Upper lobe of left lung (tissue), 6 donors: ENCODE results near the gene FAM149A. TPM values are rescaled to one million over a fixed set of nuclear protein-coding genes. Genes with fewer than 3 reads are reported as not detected.
A peak's percentile ranks its signal among the peaks of the same experiment; 100 is the strongest.

ENCODE experiments used
- ATAC-seq, 2 donors: fragments of 200-7000 bp; cut with Tn5 transposase; one replicate each; pipeline ENCODE4 v1.9.1; 2022; ENCODE audit warnings: mild to moderate bottlenecking in 2 of 2, moderate library complexity in 2 of 2; ENCODE audit not compliant: low FRiP score in 2 of 2
- DNase-seq, 2 donors: peaks; one replicate each; pipeline ENCODE4 v3.0.0-alpha.2; 2019 to 2020
- H3K27ac ChIP-seq, 4 donors: fragments of 200-600 bp; sonication (generic); one replicate each; pipeline ENCODE4 v1.5.1; 2016 to 2019
- H3K27me3 ChIP-seq, 4 donors: fragments of 200-600 bp; sonication (generic); one replicate each; pipeline ENCODE4 v1.5.1; 2017 to 2019
- H3K36me3 ChIP-seq, 4 donors: fragments of 200-600 bp; sonication (generic); one replicate each; pipeline ENCODE4 v1.5.1; 2016 to 2019
- H3K4me1 ChIP-seq, 4 donors: fragments of 200-600 bp; sonication (generic); one replicate each; pipeline ENCODE4 v1.5.1; 2018 to 2019
- H3K4me3 ChIP-seq, 4 donors: fragments of 200-600 bp; sonication (generic); one replicate each; pipeline ENCODE4 v1.5.1; 2017 to 2019; ENCODE audit warnings: mild to moderate bottlenecking in 2 of 4, moderate library complexity in 1 of 4
- H3K9me3 ChIP-seq, 4 donors: fragments of 200-600 bp; sonication (generic); one replicate each; pipeline ENCODE4 v1.5.1; 2018 to 2019
- CTCF ChIP-seq, 6 experiments: fragments of 450-650 bp in 4 of 6; fragments of 200-600 bp in 2 of 6; sonication (generic) in 2 of 6; IDR thresholded peaks; one replicate each; pipeline ENCODE4 v1.5.1; 2016 to 2019; ENCODE audit warnings: antibody characterized with exemption in 6 of 6
- EP300 ChIP-seq, 4 donors: sonication (generic); formaldehyde crosslinking; IDR thresholded peaks; one replicate each; pipeline ENCODE4 v1.5.1; 2017; ENCODE audit warnings: antibody characterized with exemption in 4 of 4, control low read depth in 2 of 4
- POLR2A ChIP-seq, 4 donors: fragments of 450-650 bp; IDR thresholded peaks; one replicate each; pipeline ENCODE4 v1.5.1; 2016 to 2017; ENCODE audit warnings: antibody characterized with exemption in 4 of 4, mild to moderate bottlenecking in 2 of 4
- POLR2AphosphoS5 ChIP-seq, 2 donors: sonication (generic); formaldehyde crosslinking; IDR thresholded peaks; one replicate each; pipeline ENCODE4 v1.5.1; 2017; ENCODE audit warnings: antibody characterized with exemption in 2 of 2
- WGBS, 2 donors: methylation state at CpG; one replicate each; pipeline ENCODE4 v1.1.5; 2017 to 2018; 5-methylcytosine and 5-hydroxymethylcytosine counted together
- total RNA-seq, 6 donors: library from RNA; depleted of rRNA in 4 of 6; stranded (reverse); fragments of >200 nt in 4 of 6; gene quantifications; one replicate each; pipeline versions ENCODE4 v1.1.0 to v1.2.1, GENCODE V29; 2016 to 2021
- donor health status: DM: no; HTN: no; CAD: no; lungs with moderate emphysema.
- donor health status: DM: no; HTN: yes; CAD: no; lungs with severe emphysema.

The FAM149A gene
- total RNA-seq, 6 donors from 2014 or later, result 11.0 to 43.5 (median 19.2) TPM

- DNase-seq (no peak), ATAC-seq (no peak)
- H3K36me3 ChIP-seq, result peaks cover 0 to 15% (median 4%) of the 10 kb centered on the region in 4 donors
- no peak overlapping the region for H3K27ac ChIP-seq
- no peaks in the 10 kb centered on the region for H3K4me1 ChIP-seq
- 90 to 94% methylated on average over 15 of the region's 15 CpGs for WGBS, 2 donors
- H3K27me3 ChIP-seq, result no peaks in the 10 kb centered on the region
- H3K9me3 ChIP-seq, result no peaks in the 10 kb centered on the region
- TF ChIP-seq POLR2AphosphoS5 (IDR thresholded peaks at IDR 0.05), result no peak
- no peak for TF ChIP-seq POLR2A (IDR thresholded peaks at IDR 0.05)
- TF ChIP-seq CTCF (IDR thresholded peaks at IDR 0.05), result no peak
- H3K4me3 ChIP-seq, result no peak overlapping the region
Observed at GRCh38 chr4:186166852-186167512, 62.5 kb downstream of the FAM149A start.

GRCh38 chr4:186167605-186168004 lies 63.1 kb downstream of the FAM149A start:
- H3K27ac ChIP-seq, result no peak overlapping the region
- H3K4me3 ChIP-seq, result no peak overlapping the region
- 87 to 96% methylated on average over 5 of the region's 5 CpGs for WGBS, 2 donors
- peaks cover 0 to 15% (median 4%) of the 10 kb centered on the region in 4 donors for H3K36me3 ChIP-seq
- H3K9me3 ChIP-seq, result no peaks in the 10 kb centered on the region
- no peaks in the 10 kb centered on the region for H3K4me1 ChIP-seq
- no peak for ATAC-seq
- no peak for DNase-seq
- TF ChIP-seq POLR2AphosphoS5 (IDR thresholded peaks at IDR 0.05) (no peak), EP300 (IDR thresholded peaks at IDR 0.05) (no peak), CTCF (IDR thresholded peaks at IDR 0.05) (no peak), POLR2A (IDR thresholded peaks at IDR 0.05) (no peak)
- no peaks in the 10 kb centered on the region for H3K27me3 ChIP-seq

- Histone ChIP-seq H3K36me3 (peaks cover 0 to 8% (median 0%) of the 10 kb centered on the region in 4 donors), H3K4me3 (no peak overlapping the region), H3K27ac (no peak overlapping the region), H3K27me3 (no peaks in the 10 kb centered on the region), H3K9me3 (no peaks in the 10 kb centered on the region), H3K4me1 (no peaks in the 10 kb centered on the region)
- TF ChIP-seq POLR2A (IDR thresholded peaks at IDR 0.05), result no peak
- TF ChIP-seq CTCF (IDR thresholded peaks at IDR 0.05), result no peak
- TF ChIP-seq POLR2AphosphoS5 (IDR thresholded peaks at IDR 0.05), result no peak
- TF ChIP-seq EP300 (IDR thresholded peaks at IDR 0.05), result no peak
- ATAC-seq (no peak), DNase-seq (no peak)
- 96% methylated on average over 9 of the region's 9 CpGs for WGBS, 2 donors
Observed at GRCh38 chr4:186168750-186169149, 64.2 kb downstream of the FAM149A start.

- no peak for TF ChIP-seq POLR2AphosphoS5 (IDR thresholded peaks at IDR 0.05)
- no peak for TF ChIP-seq EP300 (IDR thresholded peaks at IDR 0.05)
- TF ChIP-seq CTCF (IDR thresholded peaks at IDR 0.05), result no peak
- no peak for TF ChIP-seq POLR2A (IDR thresholded peaks at IDR 0.05)
- H3K9me3 ChIP-seq, result no peaks in the 10 kb centered on the region
- H3K27ac ChIP-seq, result no peak overlapping the region
- WGBS, 2 donors, result 93 to 95% methylated on average over 18 of the region's 18 CpGs
- H3K36me3 ChIP-seq, result peaks cover 0 to 8% (median 0%) of the 10 kb centered on the region in 4 donors
- no peak overlapping the region for H3K4me3 ChIP-seq
- peak in 1 of 2 donors; percentile 26 for ATAC-seq
- DNase-seq, result no peak
- no peaks in the 10 kb centered on the region for H3K27me3 ChIP-seq
- no peaks in the 10 kb centered on the region for H3K4me1 ChIP-seq
Observed at GRCh38 chr4:186169333-186169944, 64.9 kb downstream of the FAM149A start.
